ENCODE measurements around the gene TPST2. TPM values are rescaled to one million over a fixed set of nuclear protein-coding genes. Genes with fewer than 3 reads are reported as not detected.

The TPST2 gene
- total RNA-seq, 1 experiment from 2014 or later = 11.8 TPM

GRCh38 chr22:26632422-26633155 lies 42.7 kb upstream of the TPST2 start:
- no peak for DNase-seq
- no peak for TF ChIP-seq CTCF (IDR thresholded peaks at IDR 0.05; ENCODE audit: unreplicated experiment)
- CTCF ChIA-PET = no interaction called here
- H3K4me1 Mint-ChIP-seq (ENCODE audit: low read depth, unreplicated experiment) = no peaks in the 10 kb centered on the region
- H3K27me3 Mint-ChIP-seq (ENCODE audit: unreplicated experiment) = peaks cover 58% of the 10 kb centered on the region
- no TSS peak for BruUV-seq (replicated peaks)
- intact Hi-C loops (cut with micrococcal nuclease; ENCODE audit: unreplicated experiment) = no loop called here
- H3K4me3 Mint-ChIP-seq (ENCODE audit: low read depth, unreplicated experiment) = no peak overlapping the region
- H3K9me3 Mint-ChIP-seq (ENCODE audit: low read depth, unreplicated experiment) = no peaks in the 10 kb centered on the region
- H3K27ac Mint-ChIP-seq (ENCODE audit: unreplicated experiment) = no peak overlapping the region
- H3K36me3 Mint-ChIP-seq (ENCODE audit: insufficient read depth, unreplicated experiment) = no peaks in the 10 kb centered on the region

GRCh38 chr22:26631282-26631681 lies 41.4 kb upstream of the TPST2 start:
- Mint-ChIP-seq H3K4me3 (ENCODE audit: low read depth, unreplicated experiment) (no peak overlapping the region), H3K36me3 (ENCODE audit: insufficient read depth, unreplicated experiment) (no peaks in the 10 kb centered on the region), H3K4me1 (ENCODE audit: low read depth, unreplicated experiment) (no peaks in the 10 kb centered on the region), H3K27me3 (ENCODE audit: unreplicated experiment) (peaks cover 65% of the 10 kb centered on the region), H3K9me3 (ENCODE audit: low read depth, unreplicated experiment) (no peaks in the 10 kb centered on the region), H3K27ac (ENCODE audit: unreplicated experiment) (no peak overlapping the region)
- CTCF ChIA-PET = no interaction called here
- intact Hi-C loops (cut with micrococcal nuclease; ENCODE audit: unreplicated experiment) = no loop called here
- TF ChIP-seq CTCF (IDR thresholded peaks at IDR 0.05; ENCODE audit: unreplicated experiment) = no peak
- DNase-seq = no peak
- no TSS peak for BruUV-seq (replicated peaks)

- DNase-seq = no peak
- TF ChIP-seq CTCF (IDR thresholded peaks at IDR 0.05; ENCODE audit: unreplicated experiment) = no peak
- Mint-ChIP-seq H3K27me3 (ENCODE audit: unreplicated experiment) (peaks cover 54% of the 10 kb centered on the region), H3K27ac (ENCODE audit: unreplicated experiment) (no peak overlapping the region), H3K4me1 (ENCODE audit: low read depth, unreplicated experiment) (no peaks in the 10 kb centered on the region), H3K36me3 (ENCODE audit: insufficient read depth, unreplicated experiment) (no peaks in the 10 kb centered on the region), H3K4me3 (ENCODE audit: low read depth, unreplicated experiment) (no peak overlapping the region), H3K9me3 (ENCODE audit: low read depth, unreplicated experiment) (no peaks in the 10 kb centered on the region)
- CTCF ChIA-PET = interaction anchor here (0.7 kb wide), 1 partner anchor 9 kb away, joined by 7 read pairs; no protein-coding TSS in a partner anchor
- BruUV-seq (replicated peaks) = no TSS peak
- intact Hi-C loops (cut with micrococcal nuclease; ENCODE audit: unreplicated experiment) = no loop called here
Measured at GRCh38 chr22:26629988-26630761, 40.2 kb upstream of the TPST2 start.

GRCh38 chr22:26624803-26625202 lies 34.9 kb upstream of the TPST2 start:
- Mint-ChIP-seq H3K36me3 (ENCODE audit: insufficient read depth, unreplicated experiment) (no peaks in the 10 kb centered on the region), H3K4me1 (ENCODE audit: low read depth, unreplicated experiment) (no peaks in the 10 kb centered on the region), H3K27me3 (ENCODE audit: unreplicated experiment) (peaks cover 61% of the 10 kb centered on the region), H3K9me3 (ENCODE audit: low read depth, unreplicated experiment) (peaks cover 6% of the 10 kb centered on the region), H3K27ac (ENCODE audit: unreplicated experiment) (no peak overlapping the region), H3K4me3 (ENCODE audit: low read depth, unreplicated experiment) (no peak overlapping the region)
- no peak for TF ChIP-seq CTCF (IDR thresholded peaks at IDR 0.05; ENCODE audit: unreplicated experiment)
- CTCF ChIA-PET = interaction anchor here (0.6 kb wide), 1 partner anchor 127 kb away, joined by 10 read pairs; no protein-coding TSS in a partner anchor
- intact Hi-C loops (cut with micrococcal nuclease; ENCODE audit: unreplicated experiment) = no loop called here
- no peak for DNase-seq
- no TSS peak for BruUV-seq (replicated peaks)

Measured in Calu3 (cell line).